ENCODE data around the gene DHX16.
A peak's percentile ranks its signal among the peaks of the same experiment; 100 is the strongest.

DHX16 gene

GRCh38 chr6:30626484-30627366, 46.1 kb downstream of the DHX16 start, which contains the start of gene ATAT1:
ATAT1 (plus strand) TSS chr6:30626874.
- DNase-seq (ENCODE audit: low read depth) = no peak

GRCh38 chr6:30625511-30625910, 47.3 kb downstream of the DHX16 start:
- no peak for DNase-seq (ENCODE audit: low read depth)

GRCh38 chr6:30619561-30619960, 53.2 kb downstream of the DHX16 start:
- DNase-seq (ENCODE audit: low read depth) = no peak

GRCh38 chr6:30618270-30618797, 54.5 kb downstream of the DHX16 start:
- DNase-seq (ENCODE audit: low read depth) = no peak

GRCh38 chr6:30617565-30618269, 55.1 kb downstream of the DHX16 start, which contains the start of gene MRPS18B:
MRPS18B (plus strand) TSS chr6:30617840; CDS start chr6:30617866, 26 bp downstream.
- DNase-seq (ENCODE audit: low read depth) = peak; percentile 98

GRCh38 chr6:30616811-30617564, 55.8 kb downstream of the DHX16 start, which contains the start of gene PPP1R10:
PPP1R10 (minus strand) TSS chr6:30617243; CDS start chr6:30609944, 7,299 bp downstream.
- peak; percentile 100 for DNase-seq (ENCODE audit: low read depth)

- no peak for DNase-seq (ENCODE audit: low read depth)
Observed at GRCh38 chr6:30615958-30616810, 56.6 kb downstream of the DHX16 start.

- DNase-seq (ENCODE audit: low read depth) = peak; percentile 70
Observed at GRCh38 chr6:30615219-30615957, 57.4 kb downstream of the DHX16 start.

- peak; percentile 94 for DNase-seq (ENCODE audit: low read depth)
Observed at GRCh38 chr6:30614843-30615218, 58.0 kb downstream of the DHX16 start.

- no peak for DNase-seq (ENCODE audit: low read depth)
Observed at GRCh38 chr6:30614044-30614842, 58.6 kb downstream of the DHX16 start.

GRCh38 chr6:30613251-30614043, 59.4 kb downstream of the DHX16 start:
- no peak for DNase-seq (ENCODE audit: low read depth)

- no peak for DNase-seq (ENCODE audit: low read depth)
Observed at GRCh38 chr6:30612687-30613248, 60.0 kb downstream of the DHX16 start.

- DNase-seq (ENCODE audit: low read depth) = no peak
Observed at GRCh38 chr6:30612213-30612612, 60.6 kb downstream of the DHX16 start.

GRCh38 chr6:30611856-30612194, 61.0 kb downstream of the DHX16 start:
- DNase-seq (ENCODE audit: low read depth) = no peak

- no peak for DNase-seq (ENCODE audit: low read depth)
Observed at GRCh38 chr6:30611150-30611855, 61.5 kb downstream of the DHX16 start.

- DNase-seq (ENCODE audit: low read depth) = no peak
Observed at GRCh38 chr6:30610065-30610464, 62.7 kb downstream of the DHX16 start.

- no peak for DNase-seq (ENCODE audit: low read depth)
Observed at GRCh38 chr6:30603961-30604360, 68.8 kb downstream of the DHX16 start.
